HG03159 (cell line): ENCODE measurements around the gene FANK1.

Experiments
- ATAC-seq: cut with Tn5 transposase; IDR thresholded peaks from one replicate; pipeline ENCODE4 v1.9.1; 2021; ENCODE audit warnings: mild to moderate bottlenecking, moderate library complexity; ENCODE audit not compliant: unreplicated experiment

FANK1 gene, protein sequence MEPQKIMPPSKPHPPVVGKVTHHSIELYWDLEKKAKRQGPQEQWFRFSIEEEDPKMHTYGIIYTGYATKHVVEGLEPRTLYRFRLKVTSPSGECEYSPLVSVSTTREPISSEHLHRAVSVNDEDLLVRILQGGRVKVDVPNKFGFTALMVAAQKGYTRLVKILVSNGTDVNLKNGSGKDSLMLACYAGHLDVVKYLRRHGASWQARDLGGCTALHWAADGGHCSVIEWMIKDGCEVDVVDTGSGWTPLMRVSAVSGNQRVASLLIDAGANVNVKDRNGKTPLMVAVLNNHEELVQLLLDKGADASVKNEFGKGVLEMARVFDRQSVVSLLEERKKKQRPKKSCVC

GRCh38 chr10:125896088-125896934, at the start of gene FANK1:
TSS of gene FANK1 (plus strand) at chr10:125896564. CDS start at chr10:125896643, 79 bp downstream.
- peak; percentile 88 for ATAC-seq

DNA sequence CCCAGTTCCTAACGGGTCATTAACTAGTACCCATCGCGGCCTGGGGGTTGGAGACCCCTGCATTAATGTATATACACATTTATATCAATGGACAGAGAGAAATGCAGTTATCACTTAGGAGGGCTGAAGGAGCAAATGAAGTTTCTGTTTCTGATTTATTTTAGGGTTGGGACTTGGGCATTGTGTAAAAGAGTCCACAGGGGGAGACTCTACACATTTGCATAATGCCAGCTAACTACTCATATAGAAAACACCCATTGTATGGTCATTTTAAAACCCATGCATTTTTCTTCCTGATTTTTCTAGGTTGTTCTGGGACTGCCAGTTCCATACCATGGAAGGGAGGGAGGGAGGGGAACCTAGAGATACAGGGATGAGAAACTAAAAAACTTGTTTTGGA, 49.5 kb upstream of the FANK1 start:
- ATAC-seq = no peak

- ATAC-seq = no peak
Observed at GRCh38 chr10:125848371-125848770, 48.0 kb upstream of the FANK1 start.

DNA sequence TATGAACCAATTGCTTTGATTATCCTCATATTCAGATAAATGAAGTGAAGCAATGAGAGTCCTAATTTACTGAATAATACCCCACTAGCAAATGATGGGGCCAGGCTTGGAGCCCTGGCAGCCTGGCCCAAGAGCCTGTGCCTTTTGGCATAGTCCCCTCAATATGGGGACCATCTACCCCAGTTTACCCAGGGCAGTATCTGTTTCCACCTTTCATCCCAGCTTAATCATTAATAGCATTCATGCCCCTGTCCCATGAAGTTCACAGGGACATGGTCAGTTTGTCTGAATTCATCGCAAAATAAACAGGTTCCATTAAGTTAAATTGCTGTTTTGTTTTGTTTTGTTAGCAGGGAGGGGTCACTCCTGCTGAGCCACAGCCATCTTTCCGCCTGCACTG, 47.5 kb upstream of the FANK1 start:
- ATAC-seq = no peak

GRCh38 chr10:125849448-125849847, 46.9 kb upstream of the FANK1 start:
- ATAC-seq = no peak

DNA sequence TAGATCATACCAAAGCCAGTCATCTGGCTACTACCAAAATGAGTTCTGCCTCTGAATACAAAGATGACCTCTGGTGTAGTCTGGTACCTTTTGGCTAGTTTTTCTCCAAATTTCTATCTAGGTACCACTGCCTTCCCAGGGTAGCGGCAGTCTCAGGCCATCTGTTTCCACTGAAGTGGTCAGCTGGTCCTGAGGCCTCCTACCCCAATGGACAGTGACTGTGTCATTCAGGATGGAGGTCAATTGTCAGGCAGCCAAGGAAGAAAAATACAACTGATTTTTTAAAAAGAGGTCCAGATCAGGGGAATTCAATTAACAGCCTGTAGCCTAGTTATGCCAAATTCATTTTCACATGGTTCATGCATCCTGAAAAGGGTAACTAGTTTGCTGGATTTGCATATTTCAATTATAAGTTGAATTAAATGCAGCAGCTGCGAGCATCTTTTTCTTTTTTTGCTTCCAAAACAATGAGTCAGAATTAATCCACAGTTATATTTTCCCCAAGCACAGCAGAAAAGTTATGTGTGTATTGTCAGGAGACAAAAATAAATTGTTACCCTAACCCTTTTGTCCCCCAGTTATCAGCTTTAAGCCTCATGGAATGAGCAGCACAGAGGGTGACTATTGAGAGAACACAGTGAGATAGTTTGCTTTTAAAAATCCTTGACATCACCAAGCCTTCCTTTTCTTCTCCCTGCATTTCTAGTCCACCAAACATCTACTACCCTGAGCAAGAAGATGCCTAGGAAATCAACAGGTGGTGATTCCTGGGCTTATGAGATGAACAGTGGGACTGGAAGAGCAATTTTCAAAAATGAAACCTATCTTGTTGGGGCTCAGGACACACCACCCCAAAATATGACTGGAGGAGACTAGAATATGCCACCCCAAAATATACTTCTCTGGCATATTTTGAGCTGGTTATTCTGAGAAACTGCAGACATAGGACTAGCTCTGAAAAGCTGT, 45.3 kb upstream of the FANK1 start:
- ATAC-seq = no peak

DNA sequence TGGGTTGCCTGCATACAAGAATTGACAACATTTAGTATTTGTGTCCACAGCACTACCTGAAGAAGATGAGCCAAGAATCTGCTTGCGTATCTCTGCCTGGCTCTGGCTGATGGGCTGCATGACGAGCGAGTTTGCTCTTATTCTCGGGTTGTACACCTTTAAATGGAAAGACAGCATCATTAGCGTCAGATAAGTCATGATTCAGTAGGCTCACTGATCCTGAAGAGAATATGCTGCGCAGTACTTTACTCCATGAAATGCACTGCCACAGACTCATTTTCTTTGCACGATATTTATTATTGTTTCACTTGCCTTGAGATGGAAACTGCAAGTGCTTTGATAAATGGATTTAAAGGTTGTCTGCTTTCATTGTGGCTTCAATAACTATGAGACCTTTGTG, 43.9 kb upstream of the FANK1 start:
- ATAC-seq = no peak

GRCh38 chr10:125857185-125857760, 39.1 kb upstream of the FANK1 start:
- no peak for ATAC-seq

GRCh38 chr10:125859128-125859817, 37.1 kb upstream of the FANK1 start:
- no peak for ATAC-seq

DNA sequence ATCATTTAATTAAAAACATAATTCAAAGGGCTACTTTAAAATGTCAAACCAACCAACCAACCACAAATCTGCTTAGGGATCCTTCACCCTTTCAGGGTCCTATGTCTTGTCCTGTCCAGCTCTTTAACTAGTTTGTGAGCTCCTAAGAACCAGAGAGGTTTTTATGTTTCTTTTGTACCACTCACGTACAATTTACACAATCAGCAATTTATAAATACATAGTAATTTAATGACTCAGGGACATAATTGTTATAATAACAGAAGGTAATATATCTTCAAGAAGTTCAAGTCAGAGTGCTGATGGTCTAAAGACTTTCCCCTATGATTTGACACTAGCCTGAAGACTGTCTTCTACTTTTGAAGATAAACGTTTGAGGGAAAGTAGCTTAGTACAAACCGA, 31.2 kb upstream of the FANK1 start:
- no peak for ATAC-seq

- ATAC-seq = no peak
Observed at GRCh38 chr10:125866421-125867029, 29.8 kb upstream of the FANK1 start.

DNA sequence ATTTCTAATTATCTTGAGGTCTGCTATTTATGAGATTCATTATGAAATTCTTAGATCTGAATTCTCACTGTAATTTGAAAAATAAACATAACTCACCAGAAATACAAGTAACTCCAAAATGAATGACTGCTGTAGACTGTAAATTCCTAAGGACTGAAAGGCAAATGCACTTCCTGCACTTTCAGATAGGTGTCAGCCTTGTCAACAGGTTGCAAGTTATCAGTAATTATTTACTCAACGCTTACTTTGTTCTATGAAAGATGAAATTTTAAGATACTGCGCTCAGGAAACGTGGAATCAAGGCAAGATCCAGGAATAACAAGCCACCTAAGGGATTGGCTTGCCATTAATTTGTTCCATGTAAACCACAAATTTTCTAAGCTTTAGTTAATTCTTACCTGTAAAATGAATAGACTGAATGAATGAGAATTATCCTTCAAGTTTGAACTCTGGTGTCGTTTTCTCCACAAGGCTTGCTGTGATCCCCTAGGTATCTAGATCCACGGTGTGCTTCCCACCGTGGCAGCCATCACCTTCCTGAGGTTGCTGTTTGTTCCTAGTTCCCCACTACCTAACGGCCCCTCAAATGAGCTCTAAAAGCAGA, 27.9 kb upstream of the FANK1 start:
- ATAC-seq = peak; percentile 89

DNA sequence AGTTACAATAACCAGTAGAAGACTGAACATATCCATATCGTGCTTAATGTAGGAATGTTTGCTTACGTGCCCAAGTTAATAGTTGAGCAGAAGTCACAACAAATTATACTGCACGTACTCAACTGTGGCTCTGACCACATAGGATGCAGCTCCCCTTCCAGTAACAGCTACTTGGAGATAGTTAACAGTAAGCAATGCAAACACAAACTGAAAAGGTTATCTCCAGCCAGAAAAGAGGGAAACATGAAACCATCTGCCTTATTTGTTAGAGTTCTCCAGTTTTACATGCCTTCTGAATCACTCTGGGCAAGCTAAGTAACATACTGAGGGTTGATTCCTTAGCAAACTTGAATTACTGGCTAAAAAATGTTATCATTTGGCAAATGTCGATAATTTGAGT, 25.0 kb upstream of the FANK1 start:
- ATAC-seq = no peak

DNA sequence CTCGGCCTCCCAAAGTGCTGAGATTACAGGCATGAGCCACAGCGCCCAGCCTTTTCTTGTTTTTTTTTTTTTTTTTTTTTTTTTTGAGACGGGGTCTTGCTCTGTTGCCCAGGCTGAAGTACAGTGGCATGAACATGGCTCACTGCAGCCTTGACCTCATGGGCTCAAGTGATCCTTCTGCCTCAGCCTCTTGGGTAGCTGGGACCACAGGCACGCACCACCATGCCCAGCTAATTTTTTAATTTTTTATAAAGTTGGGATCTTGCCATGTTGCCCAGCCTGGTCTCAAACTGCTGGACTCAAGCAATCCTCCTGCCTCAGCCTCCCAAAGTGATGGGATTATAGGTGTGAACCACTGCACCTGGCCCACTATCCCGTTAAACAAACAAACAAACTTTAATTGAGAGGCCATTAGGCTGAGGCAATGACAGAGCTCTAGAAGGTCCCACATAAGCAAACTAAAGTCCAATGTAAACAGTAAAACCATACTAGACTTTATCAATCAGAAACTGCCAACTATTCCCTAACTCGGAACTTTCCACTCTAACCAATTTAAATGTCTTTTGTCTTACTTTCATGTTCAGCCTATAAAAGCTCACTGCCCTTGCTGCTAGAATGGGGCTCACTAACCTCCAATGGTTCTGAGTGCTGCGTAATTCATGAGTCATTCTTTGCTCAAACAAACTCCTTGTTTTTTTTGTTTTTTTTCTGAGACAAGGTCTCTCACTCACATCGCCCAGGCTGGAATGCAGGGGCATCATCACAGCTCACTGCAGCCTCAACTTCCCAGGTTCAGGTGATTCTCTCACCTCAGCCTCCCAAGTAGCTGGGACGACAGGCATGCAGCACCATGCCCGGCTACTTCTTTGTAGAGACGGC, 17.2 kb upstream of the FANK1 start:
- no peak for ATAC-seq

DNA sequence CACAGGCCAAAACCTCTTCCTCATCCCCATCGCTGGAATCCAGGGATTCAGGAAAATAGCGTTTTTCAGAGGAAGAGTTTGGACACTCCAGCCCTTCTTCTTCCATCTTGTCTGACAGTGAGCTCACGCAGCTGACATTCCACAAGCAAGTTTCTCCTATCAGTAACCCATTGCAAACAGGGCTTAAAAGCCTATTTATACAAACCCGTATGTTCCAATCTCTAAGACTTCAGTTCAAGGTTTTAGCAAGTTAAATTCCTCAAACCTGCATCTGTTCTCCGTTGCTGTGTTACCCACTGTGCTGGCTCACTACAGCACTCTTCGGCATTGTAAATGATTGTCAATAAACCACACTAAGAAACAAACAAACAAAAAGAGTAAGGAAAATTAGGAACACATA, 15.6 kb upstream of the FANK1 start:
- no peak for ATAC-seq

- ATAC-seq = no peak
Observed at GRCh38 chr10:125881192-125881591, 15.2 kb upstream of the FANK1 start, which contains the start of gene DHX32. TSS of gene DHX32 (minus strand) at chr10:125881292. CDS start at chr10:125880824, 468 bp downstream.

DNA sequence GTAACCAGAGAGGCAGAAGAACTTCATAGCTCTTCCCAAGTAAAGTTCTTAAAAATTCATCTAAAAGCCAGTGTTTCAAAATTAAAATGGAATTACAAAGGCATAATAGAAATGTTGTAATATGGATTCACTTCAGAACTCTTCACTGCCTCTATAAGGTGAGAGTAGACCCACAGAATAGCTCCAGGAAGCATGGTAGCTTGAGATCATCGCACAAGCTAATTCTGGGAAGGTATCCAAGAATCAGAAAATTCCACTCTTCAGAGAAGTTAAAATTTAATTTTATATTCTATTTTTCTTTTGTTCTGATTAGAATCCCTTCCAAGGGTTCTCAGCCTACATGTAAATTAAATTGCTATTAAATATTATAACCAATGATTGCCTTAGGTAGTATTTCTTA, 13.8 kb upstream of the FANK1 start:
- ATAC-seq = no peak

DNA sequence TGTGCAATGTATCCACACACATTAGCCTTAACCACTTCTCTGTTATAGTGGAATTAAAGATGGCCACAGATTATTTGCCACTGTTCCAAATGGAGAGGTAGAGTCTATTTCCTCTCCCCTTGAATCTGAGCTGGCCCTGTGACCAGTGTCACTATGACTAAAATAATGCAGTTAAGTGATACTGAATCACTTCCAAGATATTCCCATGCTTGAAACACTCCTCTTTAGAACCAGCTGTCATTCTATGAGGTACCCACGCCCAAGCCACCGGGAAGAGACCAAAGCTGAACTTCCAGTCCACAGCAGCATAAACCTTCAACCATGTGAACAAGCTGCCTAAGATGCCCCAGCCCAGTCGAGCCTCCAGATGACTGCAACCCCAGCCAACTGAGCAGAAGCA, 13.2 kb upstream of the FANK1 start:
- no peak for ATAC-seq
